Sigmoid colon (tissue), 4 donors: ENCODE measurements around the gene MYDGF.

Experiments
- CTCF ChIP-seq, 4 experiments: fragments of 450-650 bp in 3 of 4; fragments of 200-600 bp in 1 of 4; IDR thresholded peaks; one replicate each; pipeline ENCODE4 v1.5.1; 2016 to 2019; ENCODE audit warnings: antibody characterized with exemption in 4 of 4, mild to moderate bottlenecking in 3 of 4, moderate library complexity in 2 of 4
- EP300 ChIP-seq, 4 donors: sonication (generic); formaldehyde crosslinking; IDR thresholded peaks; one replicate each; pipeline ENCODE4 v1.6.1; 2017; ENCODE audit warnings: antibody characterized with exemption in 4 of 4
- POLR2A ChIP-seq, 2 donors: fragments of 450-650 bp; IDR thresholded peaks; one replicate each; pipeline ENCODE4 v1.6.1; 2016; ENCODE audit warnings: antibody characterized with exemption in 2 of 2, mild to moderate bottlenecking in 2 of 2, moderate library complexity in 2 of 2
- POLR2AphosphoS5 ChIP-seq, 4 donors: sonication (generic); formaldehyde crosslinking; IDR thresholded peaks; one replicate each; pipeline ENCODE4 v1.6.1; 2017; ENCODE audit warnings: antibody characterized with exemption in 4 of 4

- TF ChIP-seq POLR2A (IDR thresholded peaks at IDR 0.05) = no peak
- TF ChIP-seq CTCF (IDR thresholded peaks at IDR 0.05) = no peak
- TF ChIP-seq EP300 (IDR thresholded peaks at IDR 0.05) = no peak
- no peak for TF ChIP-seq POLR2AphosphoS5 (IDR thresholded peaks at IDR 0.05)
Measured at GRCh38 chr19:4624301-4624700, 45.8 kb downstream of the MYDGF start.
